HAP-1 (cell line): ENCODE results near the gene OR7E24.
"Not testable (repeated sequence)": the region's sequence is repeated elsewhere in the genome, so short reads cannot be mapped to it uniquely, and the experiment has no call there.

Experiments
- DNase-seq, 2 experiments: peaks; one replicate each; pipeline ENCODE4 v3.0.0-alpha.2; 2016 to 2020; ENCODE audit warnings: low spot score in 2 of 2
- H3K27me3 ChIP-seq: fragments of 250-450 bp; sonication (Bioruptor Pico); 2 replicates; pipeline ENCODE4 v1.5.1; 2020; ENCODE audit warnings: low read depth, mild to moderate bottlenecking, moderate library complexity
- H3K36me3 ChIP-seq: fragments of 250-450 bp; sonication (Bioruptor Pico); replicated peaks from 2 replicates; pipeline ENCODE4 v1.5.1; 2020; ENCODE audit warnings: mild to moderate bottlenecking
- H3K4me1 ChIP-seq: fragments of 250-450 bp; sonication (Bioruptor Pico); 2 replicates; pipeline ENCODE4 v1.5.1; 2020; ENCODE audit warnings: mild to moderate bottlenecking
- H3K4me3 ChIP-seq: fragments of 250-450 bp; sonication (Bioruptor Pico); 2 replicates; pipeline ENCODE4 v1.5.1; 2020; ENCODE audit warnings: mild to moderate bottlenecking, moderate library complexity
- H3K9me3 ChIP-seq: fragments of 250-450 bp; sonication (Bioruptor Pico); 2 replicates; pipeline ENCODE4 v1.5.1; 2020; ENCODE audit warnings: mild to moderate bottlenecking, moderate library complexity
- in situ Hi-C: fragments of 300-500 bp; cut with MboI; formaldehyde crosslinking; loops from 3 replicates; pipeline ENCODE4 v1.14.3; 2020; ENCODE audit warnings: low sequenced_read_pairs, inconsistent platforms, mixed read lengths

OR7E24 gene

DNA sequence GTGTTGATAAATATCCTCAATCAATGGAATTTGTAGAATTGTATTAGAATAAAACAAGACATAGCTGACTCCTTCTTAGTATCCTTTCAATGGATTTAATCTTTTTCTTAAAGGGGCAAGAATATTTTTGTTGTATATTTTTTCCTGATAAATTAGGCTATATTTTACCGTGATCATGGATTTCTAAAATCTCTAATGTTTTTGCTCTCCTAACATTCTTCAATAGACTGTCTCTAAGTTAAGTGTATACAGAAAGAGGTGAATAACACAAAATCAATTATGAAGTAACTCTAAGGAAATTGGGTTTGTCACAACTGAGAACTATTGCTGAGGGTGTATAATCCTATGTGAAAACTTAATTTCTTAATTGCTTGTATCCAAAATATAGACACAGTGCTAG, at the start of gene OR7E24:
TSS of gene OR7E24 (plus strand) at position 301 of the 400 bp plus-strand sequence. CDS start 114 bp downstream, outside the sequence.
- Histone ChIP-seq H3K4me1 (no peaks in the 10 kb centered on the region), H3K9me3 (no peaks in the 10 kb centered on the region), H3K4me3 (no peak within 1 kb of the TSS), H3K27me3 (no peaks in the 10 kb centered on the region), H3K36me3 (no peaks in the 10 kb centered on the region)
- no peak for DNase-seq
- in situ Hi-C loops: no loop called here

GRCh38 chr19:9205501-9206113, 45.1 kb upstream of the OR7E24 start:
- DNase-seq: peak; percentile 30 to 74
- H3K4me3 ChIP-seq: no peak overlapping the region
- no peaks in the 10 kb centered on the region for H3K4me1 ChIP-seq
- in situ Hi-C loops: no loop called here
- H3K9me3 ChIP-seq: no peaks in the 10 kb centered on the region
- H3K36me3 ChIP-seq: no peaks in the 10 kb centered on the region
- H3K27me3 ChIP-seq: no peaks in the 10 kb centered on the region

DNA sequence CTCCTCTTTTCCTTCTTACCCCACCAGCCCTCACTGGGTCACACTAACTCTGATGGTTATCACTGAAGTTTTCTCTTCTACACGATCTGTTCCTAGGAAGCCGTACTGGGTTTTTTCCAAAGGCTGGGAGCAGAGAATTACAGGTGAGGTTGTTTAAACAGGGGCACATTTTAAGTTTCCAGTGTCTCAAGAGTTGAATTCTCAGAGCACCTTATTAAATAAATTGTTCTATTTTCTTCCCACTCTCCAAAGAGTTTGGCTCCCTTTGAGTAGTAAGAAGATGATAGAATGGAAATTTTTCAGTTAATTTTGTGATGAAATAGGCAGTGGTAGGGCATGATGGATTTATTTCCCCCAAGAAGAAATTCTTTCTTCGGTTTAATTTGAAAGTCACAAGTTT, 31.2 kb upstream of the OR7E24 start, which contains the start of gene OR7D4:
TSS of gene OR7D4 (minus strand) at position 101 of the 400 bp plus-strand sequence. CDS start 4,752 bp downstream, outside the sequence.
- in situ Hi-C loops: no loop called here
- Histone ChIP-seq H3K9me3 (no peaks in the 10 kb centered on the region), H3K36me3 (no peaks in the 10 kb centered on the region), H3K27me3 (no peaks in the 10 kb centered on the region), H3K4me1 (no peaks in the 10 kb centered on the region), H3K4me3 (no peak within 1 kb of the TSS)
- no peak for DNase-seq

DNA sequence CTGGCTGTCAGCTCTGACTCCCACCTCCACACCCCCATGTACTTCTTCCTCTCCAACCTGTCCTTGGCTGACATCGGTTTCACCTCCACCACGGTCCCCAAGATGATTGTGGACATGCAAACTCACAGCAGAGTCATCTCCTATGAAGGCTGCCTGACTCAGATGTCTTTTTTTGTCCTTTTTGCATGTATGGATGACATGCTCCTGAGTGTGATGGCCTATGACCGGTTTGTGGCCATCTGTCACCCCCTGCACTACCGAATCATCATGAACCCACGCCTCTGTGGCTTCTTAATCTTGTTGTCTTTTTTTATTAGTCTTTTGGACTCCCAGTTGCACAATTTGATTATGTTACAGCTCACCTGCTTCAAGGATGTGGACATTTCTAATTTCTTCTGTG, 506 bp downstream of the OR7E24 start:
- Histone ChIP-seq H3K27me3 (no peaks in the 10 kb centered on the region), H3K9me3 (no peaks in the 10 kb centered on the region), H3K36me3 (no peaks in the 10 kb centered on the region), H3K4me1 (no peaks in the 10 kb centered on the region), H3K4me3 (no peak overlapping the region)
- no peak for DNase-seq
- in situ Hi-C loops: no loop called here

GRCh38 chr19:9283485-9283884, 32.8 kb downstream of the OR7E24 start:
- H3K4me1 ChIP-seq, H3K27me3 ChIP-seq, H3K36me3 ChIP-seq, in situ Hi-C loops, DNase-seq, H3K9me3 ChIP-seq, H3K4me3 ChIP-seq: not testable (repeated sequence)

GRCh38 chr19:9289231-9289884, 38.6 kb downstream of the OR7E24 start:
- Histone ChIP-seq H3K9me3 (peaks cover 5% of the 10 kb centered on the region), H3K27me3 (no peaks in the 10 kb centered on the region), H3K36me3 (no peaks in the 10 kb centered on the region), H3K4me3 (no peak overlapping the region), H3K4me1 (no peaks in the 10 kb centered on the region)
- no peak for DNase-seq
- in situ Hi-C loops: no loop called here

DNA sequence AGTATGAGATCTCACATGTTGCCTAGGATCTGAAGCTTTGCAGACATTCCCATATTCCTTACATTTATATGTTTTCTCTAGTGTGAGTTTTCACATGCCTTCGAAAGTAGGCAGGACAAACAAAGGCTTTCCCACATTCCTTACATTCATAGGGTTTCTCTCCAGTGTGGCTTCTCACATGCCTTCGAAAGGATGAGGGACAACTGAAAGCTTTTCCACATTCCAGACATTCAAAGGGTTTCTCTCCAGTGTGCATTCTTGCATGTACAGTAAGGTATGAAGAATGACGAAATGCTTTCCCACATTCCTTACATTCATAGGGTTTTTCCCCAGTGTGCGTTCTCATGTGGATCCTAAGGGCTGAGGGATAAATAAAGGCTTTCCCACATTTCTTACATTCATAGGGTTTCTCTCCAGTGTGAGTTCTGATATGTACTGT, 44.7 kb downstream of the OR7E24 start:
- H3K4me3 ChIP-seq: no peak overlapping the region
- H3K4me1 ChIP-seq: no peaks in the 10 kb centered on the region
- peaks cover 22% of the 10 kb centered on the region for H3K36me3 ChIP-seq
- no peaks in the 10 kb centered on the region for H3K27me3 ChIP-seq
- in situ Hi-C loops: no loop called here
- H3K9me3 ChIP-seq: peaks cover 17% of the 10 kb centered on the region
- DNase-seq: no peak

- H3K4me3 ChIP-seq: no peak overlapping the region
These were observed 45.6 kb downstream of the OR7E24 start for GRCh38 chr19:9296336-9296735.

More at GRCh38 chr19:9296336-9296735, 45.6 kb downstream of the OR7E24 start:
- DNase-seq: no peak
- Histone ChIP-seq H3K27me3 (no peaks in the 10 kb centered on the region), H3K36me3 (peaks cover 28% of the 10 kb centered on the region), H3K4me1 (no peaks in the 10 kb centered on the region), H3K9me3 (peaks cover 17% of the 10 kb centered on the region)
- in situ Hi-C loops: no loop called here
